Measurements from ENCODE around the gene CHRNB2. TPM values are rescaled to one million over a fixed set of nuclear protein-coding genes. Genes with fewer than 3 reads are reported as not detected.

CHRNB2 gene
- total and polyA plus RNA-seq, 2 donors (not counting 3 experiments of a cell fraction or from before 2014, with no cell fraction given), result not detected

- TF ChIP-seq MYC (IDR thresholded peaks at IDR 0.05; ENCODE audit: low read depth, low read length) (no peak), POLR2A (IDR thresholded peaks at IDR 0.05; ENCODE audit: low read depth, low read length) (no peak), JUN (IDR thresholded peaks at IDR 0.05; ENCODE audit: borderline replicate concordance, insufficient read depth, insufficient read length, low read depth) (no peak), EZH2 (IDR thresholded peaks at IDR 0.05; ENCODE audit: borderline replicate concordance, low read depth, low read length, severe bottlenecking) (no peak), POLR2AphosphoS5 (IDR thresholded peaks at IDR 0.05; ENCODE audit: insufficient read depth, low read depth, low read length) (no peak)
- H3K4me1 ChIP-seq (ENCODE audit: control insufficient read depth, extremely low read depth, insufficient read depth, low read length), result no peaks in the 10 kb centered on the region
- no peak overlapping the region for H3K4me3 ChIP-seq (replicated peaks in 1 of 3; ENCODE audit: insufficient read depth in 1 of 3, low read depth in 1 of 3, low read length in 3 of 3)
- DNase-seq (ENCODE audit: low read depth, low spot score), result no peak
- H4K20me1 ChIP-seq (replicated peaks; ENCODE audit: control insufficient read depth, extremely low read depth, insufficient read depth, low read length), result no peaks in the 10 kb centered on the region
- H3K9me3 ChIP-seq (replicated peaks; ENCODE audit: control insufficient read depth, insufficient read depth, low read length), result no peaks in the 10 kb centered on the region
- ChIA-PET POLR2A (no interaction called here), CTCF (interaction anchor here (0.9 to 2.4 kb wide), 2 partner anchors 9 to 16 kb away, joined by 3 to 13 read pairs; partner anchors contain the start of gene CHRNB2)
- H3K27me3 ChIP-seq (ENCODE audit: control insufficient read depth in 2 of 2, insufficient read depth in 2 of 2, low read length in 2 of 2), result no peaks in the 10 kb centered on the region
- no peaks in the 10 kb centered on the region for H3K9me1 ChIP-seq (replicated peaks; ENCODE audit: control insufficient read depth, extremely low read depth, insufficient read depth, low read length)
- no peak overlapping the region for H3K4me2 ChIP-seq (ENCODE audit: insufficient read depth, low read length)
- no TSS peak for BruUV-seq (replicated peaks)
- dilution Hi-C loops (cut with MboI; ENCODE audit: extremely low pct_ligation_motif_present, low sequenced_read_pairs), result no loop called here
- no peak overlapping the region for H3K27ac ChIP-seq (ENCODE audit: insufficient read depth, low read depth, low read length)
- FAIRE-seq, result no peak
- H3K36me3 ChIP-seq (ENCODE audit: control insufficient read depth in 2 of 2, extremely low read depth in 1 of 2, insufficient read depth in 2 of 2, low read length in 2 of 2), result peaks cover 6 to 17% of the 10 kb centered on the region in 2 experiments
- no peak overlapping the region for H3K9ac ChIP-seq (replicated peaks; ENCODE audit: extremely low read depth, insufficient read depth, low read length)
- no peaks in the 10 kb centered on the region for H3K79me2 ChIP-seq (ENCODE audit: control insufficient read depth, insufficient read depth, low read length)
- no peak overlapping the region for H2AFZ ChIP-seq (ENCODE audit: low read depth, low read length)
- intact Hi-C loops (cut with micrococcal nuclease), result no loop called here
Observed at GRCh38 chr1:154575951-154576566, 8.5 kb downstream of the CHRNB2 start.

- dilution Hi-C loops (cut with MboI; ENCODE audit: extremely low pct_ligation_motif_present, low sequenced_read_pairs) (no loop called here), intact Hi-C loops (cut with micrococcal nuclease) (no loop called here)
- FAIRE-seq (no peak), DNase-seq (ENCODE audit: low read depth, low spot score) (no peak)
- H3K9ac ChIP-seq (replicated peaks; ENCODE audit: extremely low read depth, insufficient read depth, low read length), result no peak overlapping the region
- no peak overlapping the region for H3K27ac ChIP-seq (ENCODE audit: insufficient read depth, low read depth, low read length)
- ChIA-PET POLR2A (no interaction called here), CTCF (interaction anchor here (1.1 to 1.6 kb wide), 3 partner anchors 18 to 301 kb away, joined by 3 to 7 read pairs (median 3); no protein-coding TSS in a partner anchor)
- no peak overlapping the region for H2AFZ ChIP-seq (ENCODE audit: low read depth, low read length)
- no peaks in the 10 kb centered on the region for H4K20me1 ChIP-seq (replicated peaks; ENCODE audit: control insufficient read depth, extremely low read depth, insufficient read depth, low read length)
- no peaks in the 10 kb centered on the region for H3K79me2 ChIP-seq (ENCODE audit: control insufficient read depth, insufficient read depth, low read length)
- BruUV-seq (replicated peaks), result no TSS peak
- no peaks in the 10 kb centered on the region for H3K9me3 ChIP-seq (replicated peaks; ENCODE audit: control insufficient read depth, insufficient read depth, low read length)
- no peaks in the 10 kb centered on the region for H3K4me1 ChIP-seq (ENCODE audit: control insufficient read depth, extremely low read depth, insufficient read depth, low read length)
- H3K27me3 ChIP-seq (ENCODE audit: control insufficient read depth in 2 of 2, insufficient read depth in 2 of 2, low read length in 2 of 2), result no peaks in the 10 kb centered on the region
- no peak overlapping the region for H3K4me3 ChIP-seq (replicated peaks in 1 of 3; ENCODE audit: insufficient read depth in 1 of 3, low read depth in 1 of 3, low read length in 3 of 3)
- H3K9me1 ChIP-seq (replicated peaks; ENCODE audit: control insufficient read depth, extremely low read depth, insufficient read depth, low read length), result no peaks in the 10 kb centered on the region
- peaks cover 15 to 23% of the 10 kb centered on the region in 2 experiments for H3K36me3 ChIP-seq (ENCODE audit: control insufficient read depth in 2 of 2, extremely low read depth in 1 of 2, insufficient read depth in 2 of 2, low read length in 2 of 2)
- TF ChIP-seq MYC (IDR thresholded peaks at IDR 0.05; ENCODE audit: low read depth, low read length) (no peak), JUN (IDR thresholded peaks at IDR 0.05; ENCODE audit: borderline replicate concordance, insufficient read depth, insufficient read length, low read depth) (no peak), POLR2AphosphoS5 (IDR thresholded peaks at IDR 0.05; ENCODE audit: insufficient read depth, low read depth, low read length) (no peak), CTCF (IDR thresholded peaks at IDR 0.05; ENCODE audit: extremely low read depth in 1 of 2, insufficient read depth in 1 of 2, low read depth in 1 of 2, low read length in 2 of 2) (no peak), EZH2 (IDR thresholded peaks at IDR 0.05; ENCODE audit: borderline replicate concordance, low read depth, low read length, severe bottlenecking) (no peak), POLR2A (IDR thresholded peaks at IDR 0.05; ENCODE audit: low read depth, low read length) (no peak), FOS (IDR thresholded peaks at IDR 0.05; ENCODE audit: borderline replicate concordance, insufficient read depth, low read length) (no peak), MAX (IDR thresholded peaks at IDR 0.05; ENCODE audit: insufficient read depth, insufficient read length) (no peak), GATA2 (IDR thresholded peaks at IDR 0.05; ENCODE audit: insufficient read depth, insufficient read length, low read depth, low read length) (no peak)
- H3K4me2 ChIP-seq (ENCODE audit: insufficient read depth, low read length), result no peak overlapping the region
Observed at GRCh38 chr1:154577346-154578057, 9.9 kb downstream of the CHRNB2 start.
